Peyer's patch (tissue), 4 donors: ENCODE measurements around the gene AKR7A2.

Experiments used
- CTCF ChIP-seq, 6 experiments: fragments of 450-650 bp in 4 of 6; fragments of 200-600 bp in 2 of 6; sonication (generic) in 1 of 6; IDR thresholded peaks; one replicate each; pipeline ENCODE4 v1.5.1; 2017 to 2019; ENCODE audit warnings: antibody characterized with exemption in 6 of 6, mild to moderate bottlenecking in 3 of 6, moderate library complexity in 1 of 6
- POLR2A ChIP-seq, 2 donors: fragments of 450-650 bp; IDR thresholded peaks; one replicate each; pipeline ENCODE4 v1.5.1; 2017; ENCODE audit warnings: antibody characterized with exemption in 2 of 2, mild to moderate bottlenecking in 2 of 2, moderate library complexity in 2 of 2

DNA sequence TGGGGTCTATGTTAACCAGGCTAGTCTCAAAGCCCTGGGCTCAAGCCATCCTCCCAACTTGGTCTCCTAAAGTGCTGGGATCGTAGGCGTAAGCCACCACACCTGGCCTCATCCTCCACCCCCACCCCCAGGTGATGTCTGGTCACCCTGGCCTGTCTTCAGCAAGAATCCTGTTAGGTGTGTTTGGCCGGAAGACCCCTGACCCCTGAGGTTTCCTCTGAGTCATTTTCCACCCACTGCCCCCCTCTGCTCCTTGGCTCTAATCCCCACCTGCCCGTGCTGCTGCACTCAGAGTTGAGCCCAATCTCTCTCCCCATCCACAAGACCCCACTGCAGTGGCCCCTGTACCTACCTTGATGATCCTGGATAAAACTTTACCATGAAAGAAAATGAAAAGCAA, 25.3 kb upstream of the AKR7A2 start:
- no peak for TF ChIP-seq POLR2A (IDR thresholded peaks at IDR 0.05)
- no peak for TF ChIP-seq CTCF (IDR thresholded peaks at IDR 0.05)
